HG03039 (cell line): Measurements from ENCODE around the gene BACE2.

Experiments
- ATAC-seq: cut with Tn5 transposase; IDR thresholded peaks from one replicate; pipeline ENCODE4 v1.9.1; 2021; ENCODE audit warnings: mild to moderate bottlenecking, moderate library complexity; ENCODE audit not compliant: unreplicated experiment

Gene BACE2

GRCh38 chr21:41317063-41317392 lies 149.1 kb downstream of the BACE2 start:
- no peak for ATAC-seq

DNA sequence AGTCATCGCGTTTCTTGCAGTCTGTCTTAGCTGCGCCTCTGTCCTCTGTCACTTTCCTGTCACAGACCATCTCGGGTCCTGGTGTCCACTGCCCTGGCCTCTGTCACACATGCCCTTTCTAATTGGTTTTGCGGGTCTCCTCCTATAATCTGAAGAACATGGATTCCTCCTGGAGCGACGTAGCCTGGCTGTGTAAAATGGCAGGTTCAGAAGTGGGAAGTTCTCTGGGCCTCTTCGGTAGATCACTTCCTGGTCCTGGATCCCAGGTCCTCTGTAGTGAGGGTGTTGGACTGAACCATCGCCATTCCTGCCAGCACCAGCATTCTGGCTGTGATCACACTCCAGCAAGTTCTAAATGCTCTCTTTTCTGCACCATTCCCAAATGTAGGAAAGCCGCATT lies 149.5 kb downstream of the BACE2 start:
- no peak for ATAC-seq

DNA sequence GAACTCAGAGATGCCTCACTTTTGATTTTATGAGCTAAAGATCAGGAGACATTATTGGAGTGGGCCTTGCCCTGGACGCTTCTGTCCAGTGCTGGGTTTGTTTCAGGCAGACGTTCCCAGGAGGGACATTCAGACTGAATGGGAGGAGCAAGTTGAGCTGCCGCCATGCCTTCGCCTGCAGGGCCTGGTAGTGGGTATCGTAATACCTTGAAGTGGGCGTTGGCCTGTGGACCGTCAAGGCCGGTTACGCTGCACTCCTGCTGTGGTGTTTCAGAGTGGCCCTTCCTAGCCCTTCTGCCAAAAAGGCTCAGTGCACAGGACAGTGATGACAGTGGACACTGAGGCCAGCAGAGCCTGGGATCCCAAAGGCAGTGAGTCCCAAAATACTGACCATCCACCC lies 150.3 kb downstream of the BACE2 start:
- no peak for ATAC-seq

DNA sequence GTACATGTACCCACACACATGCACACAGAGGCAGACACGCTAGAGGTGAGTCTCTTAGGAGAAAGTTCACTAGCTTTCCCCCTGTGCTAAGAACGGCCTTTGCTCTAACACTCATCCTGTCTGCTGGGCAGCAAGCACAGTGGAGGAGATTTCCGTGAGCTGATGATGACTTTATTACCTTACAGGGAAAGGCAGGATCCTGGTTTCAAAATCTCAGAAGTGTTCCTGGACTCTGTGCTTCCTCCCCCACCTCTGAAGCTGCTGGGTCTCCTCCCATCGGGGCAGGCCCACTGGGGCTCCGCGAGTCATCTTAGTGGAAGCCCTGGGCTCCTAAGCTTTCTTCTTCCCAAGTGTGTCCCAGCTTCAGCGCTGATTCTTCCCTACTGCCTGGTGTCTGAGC lies 151.3 kb downstream of the BACE2 start:
- no peak for ATAC-seq

DNA sequence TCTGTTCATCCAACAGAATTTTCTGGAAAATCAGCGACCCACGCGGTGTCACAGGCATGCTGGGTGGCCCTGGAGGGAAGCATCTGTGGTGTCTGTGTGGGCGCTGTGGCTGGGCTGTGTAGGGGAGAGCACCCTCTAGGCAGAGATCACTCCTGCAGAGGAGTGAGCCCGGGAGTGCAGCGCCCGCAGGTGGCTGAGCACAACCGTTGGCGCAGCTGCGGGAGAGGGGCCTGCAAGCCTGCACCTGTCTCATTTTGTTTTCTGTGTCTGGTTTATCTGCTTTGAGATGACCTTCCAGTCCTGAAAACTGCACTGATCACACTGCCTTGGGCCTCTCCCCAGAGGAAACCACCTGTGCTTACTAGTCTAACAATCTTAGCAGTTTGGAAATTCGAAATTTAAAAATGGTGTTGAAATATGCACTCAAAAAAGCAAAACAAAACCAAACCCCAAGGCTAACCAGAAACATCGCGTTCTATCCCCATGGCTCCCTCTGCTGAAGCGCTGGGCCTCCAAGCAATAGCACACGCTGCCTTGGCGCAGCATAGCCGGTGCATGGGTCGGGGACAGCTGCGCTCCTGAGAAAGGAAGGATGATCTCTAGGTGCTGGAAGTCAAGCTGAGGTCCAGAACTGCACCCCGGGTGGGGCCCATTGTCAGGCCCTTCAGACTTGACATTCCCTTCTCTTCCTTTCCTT lies 153.4 kb downstream of the BACE2 start:
- ATAC-seq, result no peak

- no peak for ATAC-seq
These were observed 154.0 kb downstream of the BACE2 start for GRCh38 chr21:41321908-41322495.

DNA sequence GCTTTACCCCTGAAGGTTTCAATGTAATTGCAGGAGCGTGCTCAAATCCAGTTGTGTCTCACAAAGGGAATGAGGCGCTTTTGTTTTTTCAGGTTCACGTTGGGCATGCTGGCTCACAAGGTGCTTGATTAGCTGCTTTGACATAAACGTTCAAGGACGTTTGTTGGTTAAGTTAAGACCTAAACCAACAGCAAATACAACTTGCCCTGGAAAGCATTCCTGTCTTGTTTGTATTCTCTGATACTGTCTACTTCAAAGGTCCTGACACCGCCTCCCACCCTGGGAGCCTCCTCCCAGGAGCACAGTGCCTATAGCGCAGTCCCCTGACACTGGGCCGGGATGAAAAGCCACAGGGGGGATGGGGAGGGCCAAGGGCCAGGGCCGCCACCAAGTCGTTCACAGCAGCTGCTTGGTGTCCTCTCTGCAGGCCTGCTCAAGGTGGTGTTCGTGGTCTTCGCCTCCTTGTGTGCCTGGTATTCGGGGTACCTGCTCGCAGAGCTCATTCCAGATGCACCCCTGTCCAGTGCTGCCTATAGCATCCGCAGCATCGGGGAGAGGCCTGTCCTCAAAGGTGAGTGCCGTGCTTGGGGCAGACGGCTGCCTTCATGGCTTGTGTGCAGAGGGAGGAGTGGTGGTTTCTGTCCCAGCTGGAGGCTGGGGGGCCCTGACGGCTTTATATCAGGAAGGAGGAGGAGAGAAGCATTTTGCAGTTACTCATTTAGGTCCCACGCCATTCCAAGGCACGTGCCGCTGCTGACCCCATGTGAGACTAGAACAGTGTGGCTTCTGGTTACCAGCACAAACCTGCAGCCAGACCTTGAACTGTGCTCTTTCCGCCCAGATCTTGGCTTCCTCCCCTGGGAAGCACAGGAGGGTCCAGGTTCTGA lies 154.8 kb downstream of the BACE2 start:
- ATAC-seq, result no peak

- ATAC-seq, result no peak
These were observed 157.4 kb downstream of the BACE2 start for GRCh38 chr21:41325138-41325912.

GRCh38 chr21:41326414-41327080 lies 158.6 kb downstream of the BACE2 start:
- ATAC-seq, result no peak

- ATAC-seq, result no peak
These were observed 159.8 kb downstream of the BACE2 start for GRCh38 chr21:41327753-41328152.

DNA sequence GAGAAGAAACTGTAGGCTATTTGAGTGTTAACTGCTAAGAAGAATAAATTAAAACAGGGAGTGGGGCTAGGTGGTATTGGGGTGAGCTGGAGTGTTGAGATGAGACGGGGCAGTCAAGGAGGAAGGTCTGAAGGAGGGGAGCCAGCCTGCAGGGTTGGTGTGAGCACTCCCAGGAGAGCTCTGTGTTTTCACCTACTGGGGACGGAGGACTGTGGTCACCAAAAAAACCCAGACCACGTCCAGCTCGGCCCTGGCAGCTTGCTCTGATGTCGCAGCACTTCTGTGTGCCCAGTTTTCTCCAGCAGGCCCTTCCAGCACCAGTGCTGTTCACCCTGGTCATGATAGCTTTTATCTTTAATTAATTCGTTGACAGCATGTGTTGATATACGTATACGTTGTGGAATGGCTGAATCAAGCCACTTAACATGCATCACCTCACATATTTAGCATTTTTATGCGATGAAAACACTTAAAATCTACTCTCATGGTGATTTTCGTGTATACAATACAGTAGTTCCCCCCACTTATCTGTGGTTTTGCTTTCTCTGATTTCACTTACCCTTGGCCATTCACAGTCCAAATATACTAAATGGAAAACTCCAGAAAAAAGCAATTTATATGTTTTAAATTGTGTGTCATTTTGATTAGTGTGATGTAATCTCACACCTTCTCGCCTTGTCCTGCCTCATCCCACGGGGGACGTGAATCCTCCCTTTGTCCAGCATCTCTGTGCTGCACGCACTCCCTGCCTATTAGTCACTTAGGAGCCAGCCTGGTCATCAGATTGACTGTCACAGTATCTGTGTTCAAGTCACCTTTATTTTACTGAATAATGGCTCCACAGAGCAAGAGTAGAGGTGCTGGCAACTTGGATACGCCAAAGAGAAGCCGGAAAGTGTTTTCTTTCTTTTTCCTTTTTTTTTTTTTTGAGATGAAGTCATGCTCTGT lies 161.0 kb downstream of the BACE2 start:
- no peak for ATAC-seq
